Measurements from ENCODE around the gene CHKA. TPM values are rescaled to one million over a fixed set of nuclear protein-coding genes. Genes with fewer than 3 reads are reported as not detected.

The CHKA gene
- total RNA-seq, 1 donor from 2014 or later = 173 TPM

DNA sequence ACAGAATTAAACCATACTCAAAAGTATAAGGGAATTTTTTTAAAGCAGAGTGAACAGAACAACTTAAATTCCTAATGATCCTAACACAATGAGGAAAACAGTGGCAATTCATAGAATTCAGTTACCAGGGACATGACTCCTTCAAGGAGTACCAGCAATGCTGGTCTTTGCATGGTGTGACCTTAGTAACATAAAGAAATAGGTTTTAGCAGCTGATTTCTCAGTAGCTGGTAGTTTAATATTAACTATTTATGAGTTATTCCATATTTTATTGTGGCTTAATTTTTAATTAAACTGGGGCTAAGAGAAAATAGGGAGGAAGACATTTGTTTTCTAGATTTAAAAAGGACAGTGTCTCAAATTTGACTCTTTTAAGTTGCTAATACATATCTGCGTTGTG, 30.9 kb downstream of the CHKA start:
- Mint-ChIP-seq H3K36me3 (ENCODE audit: low read depth, unreplicated experiment) (peaks cover 7% of the 10 kb centered on the region), H3K4me1 (ENCODE audit: unreplicated experiment) (peaks cover 43% of the 10 kb centered on the region), H3K27ac (ENCODE audit: unreplicated experiment) (peak overlapping the region; percentile 90), H3K4me3 (ENCODE audit: unreplicated experiment) (peak overlapping the region; percentile 44), H3K27me3 (ENCODE audit: unreplicated experiment) (peaks cover 3% of the 10 kb centered on the region), H3K9me3 (ENCODE audit: unreplicated experiment) (no peaks in the 10 kb centered on the region)
- DNase-seq (ENCODE audit: low spot score) = no peak
- TF ChIP-seq CTCF (IDR thresholded peaks at IDR 0.05; ENCODE audit: unreplicated experiment) = no peak

DNA sequence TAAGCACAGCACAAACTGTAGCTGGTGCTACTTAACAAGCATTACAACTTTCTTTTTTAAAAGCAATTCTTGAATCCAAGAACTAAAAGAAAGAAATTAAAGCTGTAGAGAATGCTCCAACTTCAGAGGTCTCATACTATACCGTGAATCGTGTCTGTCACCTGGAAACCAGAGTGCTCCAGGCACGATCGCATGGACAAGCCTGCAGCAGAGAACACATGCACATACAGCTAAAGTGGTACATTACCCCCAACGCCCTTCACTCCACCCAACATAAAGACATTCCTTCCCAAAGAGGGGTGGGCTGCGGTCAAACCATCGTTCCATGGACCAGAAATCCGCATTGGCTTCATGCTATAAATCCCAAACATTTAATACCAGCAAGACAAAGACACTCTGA, 31.5 kb downstream of the CHKA start:
- H3K36me3 Mint-ChIP-seq (ENCODE audit: low read depth, unreplicated experiment) = peaks cover 6% of the 10 kb centered on the region
- H3K4me1 Mint-ChIP-seq (ENCODE audit: unreplicated experiment) = peaks cover 43% of the 10 kb centered on the region
- no peak for DNase-seq (ENCODE audit: low spot score)
- H3K9me3 Mint-ChIP-seq (ENCODE audit: unreplicated experiment) = no peaks in the 10 kb centered on the region
- H3K4me3 Mint-ChIP-seq (ENCODE audit: unreplicated experiment) = no peak overlapping the region
- H3K27ac Mint-ChIP-seq (ENCODE audit: unreplicated experiment) = peak overlapping the region; percentile 44
- no peak for TF ChIP-seq CTCF (IDR thresholded peaks at IDR 0.05; ENCODE audit: unreplicated experiment)
- H3K27me3 Mint-ChIP-seq (ENCODE audit: unreplicated experiment) = peaks cover 3% of the 10 kb centered on the region

DNA sequence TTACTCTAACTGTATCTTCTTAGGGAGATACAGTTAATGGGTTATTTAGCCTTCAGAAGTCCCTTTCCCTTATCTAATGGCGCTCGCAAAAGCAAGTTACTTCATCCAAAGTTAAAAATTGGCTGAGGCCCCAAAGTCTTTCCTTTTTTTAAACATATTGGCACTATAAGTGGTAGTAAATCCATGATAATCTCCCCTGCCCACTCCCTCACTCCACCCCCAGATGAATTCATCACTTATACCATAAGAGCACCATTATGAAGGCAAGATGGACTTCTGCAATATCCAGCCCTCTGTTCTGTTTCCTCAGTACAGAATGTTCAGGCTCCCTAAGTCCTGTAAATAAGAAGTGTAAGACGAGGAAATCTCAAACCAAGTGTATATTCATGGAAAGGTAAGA, 37.7 kb downstream of the CHKA start:
- Mint-ChIP-seq H3K9me3 (ENCODE audit: unreplicated experiment) (no peaks in the 10 kb centered on the region), H3K27me3 (ENCODE audit: unreplicated experiment) (peaks cover 3% of the 10 kb centered on the region), H3K4me1 (ENCODE audit: unreplicated experiment) (peaks cover 11% of the 10 kb centered on the region), H3K4me3 (ENCODE audit: unreplicated experiment) (no peak overlapping the region), H3K36me3 (ENCODE audit: low read depth, unreplicated experiment) (peaks cover 21% of the 10 kb centered on the region), H3K27ac (ENCODE audit: unreplicated experiment) (peak overlapping the region; percentile 41)
- no peak for DNase-seq (ENCODE audit: low spot score)
- TF ChIP-seq CTCF (IDR thresholded peaks at IDR 0.05; ENCODE audit: unreplicated experiment) = no peak

GRCh38 chr11:68082481-68082880, 38.7 kb downstream of the CHKA start:
- H3K9me3 Mint-ChIP-seq (ENCODE audit: unreplicated experiment) = no peaks in the 10 kb centered on the region

DNA sequence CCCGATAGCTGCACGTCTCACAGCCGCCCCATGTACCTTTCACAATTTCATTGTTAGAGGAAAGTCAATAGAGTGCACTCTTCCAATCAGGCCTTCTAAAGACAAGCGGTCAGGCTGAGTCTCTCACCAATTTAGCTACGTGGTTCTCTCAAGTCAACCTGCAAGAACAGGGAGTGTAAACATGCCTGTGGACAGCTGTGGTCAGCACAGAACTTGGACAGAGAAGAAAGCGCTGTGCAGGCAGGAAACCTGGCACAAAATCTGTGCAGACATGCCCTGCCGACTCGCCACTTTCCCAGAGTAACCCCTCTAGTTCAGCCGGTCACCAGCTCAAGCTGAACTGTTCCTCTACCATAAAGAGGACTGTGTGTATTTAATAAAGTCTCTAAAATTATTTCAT, 39.5 kb downstream of the CHKA start:
- TF ChIP-seq CTCF (IDR thresholded peaks at IDR 0.05; ENCODE audit: unreplicated experiment) = no peak
- H3K27ac Mint-ChIP-seq (ENCODE audit: unreplicated experiment) = peak overlapping the region; percentile 55
- DNase-seq (ENCODE audit: low spot score) = no peak
- H3K27me3 Mint-ChIP-seq (ENCODE audit: unreplicated experiment) = peaks cover 2% of the 10 kb centered on the region
- H3K9me3 Mint-ChIP-seq (ENCODE audit: unreplicated experiment) = no peaks in the 10 kb centered on the region
- peaks cover 35% of the 10 kb centered on the region for H3K36me3 Mint-ChIP-seq (ENCODE audit: low read depth, unreplicated experiment)
- H3K4me1 Mint-ChIP-seq (ENCODE audit: unreplicated experiment) = peaks cover 22% of the 10 kb centered on the region
- H3K4me3 Mint-ChIP-seq (ENCODE audit: unreplicated experiment) = peak overlapping the region; percentile 38

More at GRCh38 chr11:68082481-68082880, 38.7 kb downstream of the CHKA start:
- H3K27me3 Mint-ChIP-seq (ENCODE audit: unreplicated experiment) = peaks cover 2% of the 10 kb centered on the region
- H3K27ac Mint-ChIP-seq (ENCODE audit: unreplicated experiment) = no peak overlapping the region
- H3K4me3 Mint-ChIP-seq (ENCODE audit: unreplicated experiment) = no peak overlapping the region
- peaks cover 17% of the 10 kb centered on the region for H3K4me1 Mint-ChIP-seq (ENCODE audit: unreplicated experiment)
- DNase-seq (ENCODE audit: low spot score) = no peak
- H3K36me3 Mint-ChIP-seq (ENCODE audit: low read depth, unreplicated experiment) = peaks cover 30% of the 10 kb centered on the region
- no peak for TF ChIP-seq CTCF (IDR thresholded peaks at IDR 0.05; ENCODE audit: unreplicated experiment)
